Superior temporal gyrus (tissue), 1 donor: ENCODE results near the gene SRMS.

Experiments used
- DNase-seq: peaks from one replicate; pipeline ENCODE4 v3.0.0-alpha.2; 2016; ENCODE audit errors: extremely low spot score

SRMS gene

GRCh38 chr20:63501818-63502670, 45.5 kb downstream of the SRMS start:
- peak; percentile 73 for DNase-seq

GRCh38 chr20:63500902-63501817, 46.4 kb downstream of the SRMS start:
- no peak for DNase-seq

- no peak for DNase-seq
These were observed 47.2 kb downstream of the SRMS start for GRCh38 chr20:63500151-63500901.

GRCh38 chr20:63499338-63499969, 48.1 kb downstream of the SRMS start:
- DNase-seq: no peak

GRCh38 chr20:63498960-63499337, 48.6 kb downstream of the SRMS start, which contains the start of gene EEF1A2:
Gene EEF1A2 (minus strand): TSS chr20:63499083. CDS start chr20:63497763, 1,320 bp downstream.
- DNase-seq: no peak

- no peak for DNase-seq
These were observed 49.3 kb downstream of the SRMS start for GRCh38 chr20:63497946-63498935.

GRCh38 chr20:63497138-63497945, 50.2 kb downstream of the SRMS start:
- DNase-seq: no peak

- DNase-seq: no peak
These were observed 50.9 kb downstream of the SRMS start for GRCh38 chr20:63496596-63497120.

- DNase-seq: peak; percentile 81
These were observed 51.6 kb downstream of the SRMS start for GRCh38 chr20:63495741-63496595.

GRCh38 chr20:63495167-63495720, 52.3 kb downstream of the SRMS start:
- no peak for DNase-seq

GRCh38 chr20:63494420-63495166, 53.0 kb downstream of the SRMS start:
- no peak for DNase-seq

GRCh38 chr20:63494084-63494419, 53.5 kb downstream of the SRMS start:
- DNase-seq: no peak

- no peak for DNase-seq
These were observed 54.0 kb downstream of the SRMS start for GRCh38 chr20:63493563-63494020.

GRCh38 chr20:63492982-63493381, 54.6 kb downstream of the SRMS start:
- DNase-seq: no peak

- no peak for DNase-seq
These were observed 55.0 kb downstream of the SRMS start for GRCh38 chr20:63492518-63492917.

GRCh38 chr20:63491635-63492230, 55.8 kb downstream of the SRMS start:
- no peak for DNase-seq

- no peak for DNase-seq
These were observed 56.5 kb downstream of the SRMS start for GRCh38 chr20:63491078-63491477.
